Skeletal muscle tissue (tissue), 4 donors: ENCODE data around the gene ESR2. TPM values are rescaled to one million over a fixed set of nuclear protein-coding genes. Genes with fewer than 3 reads are reported as not detected.

ENCODE experiments used
- H3K27ac ChIP-seq: one replicate; pipeline ENCODE4 v1.7.0; 2013; ENCODE audit warnings: mild to moderate bottlenecking, low read depth, low read length, inconsistent platforms
- H3K27me3 ChIP-seq, 3 donors: one replicate each; pipeline ENCODE4 v1.7.0; 2013; ENCODE audit warnings: low read length in 3 of 3; ENCODE audit not compliant: control insufficient read depth in 3 of 3, insufficient read depth in 3 of 3
- H3K36me3 ChIP-seq, 3 donors: one replicate each; pipeline ENCODE4 v1.7.0; 2013; ENCODE audit warnings: low read length in 3 of 3; ENCODE audit not compliant: control insufficient read depth in 3 of 3, insufficient read depth in 3 of 3
- H3K4me1 ChIP-seq, 3 donors: one replicate each; pipeline ENCODE4 v1.7.0; 2013; ENCODE audit warnings: low read length in 3 of 3, mild to moderate bottlenecking in 3 of 3; ENCODE audit not compliant: control insufficient read depth in 3 of 3, insufficient read depth in 3 of 3
- H3K4me3 ChIP-seq, 3 donors: one replicate each; pipeline ENCODE4 v1.7.0; 2013; ENCODE audit warnings: low read length in 3 of 3
- H3K9ac ChIP-seq, 3 donors: one replicate each; pipeline ENCODE4 v1.7.0; 2013; ENCODE audit warnings: low read length in 3 of 3, mild to moderate bottlenecking in 3 of 3, moderate library complexity in 2 of 3, low read depth in 1 of 3
- H3K9me3 ChIP-seq, 3 donors: one replicate each; pipeline ENCODE4 v1.7.0; 2013; ENCODE audit warnings: low read length in 3 of 3; ENCODE audit not compliant: control insufficient read depth in 3 of 3
- total RNA-seq: library from RNA; depleted of rRNA; stranded (reverse); fragments of >200 nt; gene quantifications from one replicate; pipeline ENCODE4 v1.2.3, GENCODE V29; 2014
- donor health status: Osteomylitis.

The ESR2 gene
- total RNA-seq, 1 donor from 2014 or later, result 1.0 TPM

DNA sequence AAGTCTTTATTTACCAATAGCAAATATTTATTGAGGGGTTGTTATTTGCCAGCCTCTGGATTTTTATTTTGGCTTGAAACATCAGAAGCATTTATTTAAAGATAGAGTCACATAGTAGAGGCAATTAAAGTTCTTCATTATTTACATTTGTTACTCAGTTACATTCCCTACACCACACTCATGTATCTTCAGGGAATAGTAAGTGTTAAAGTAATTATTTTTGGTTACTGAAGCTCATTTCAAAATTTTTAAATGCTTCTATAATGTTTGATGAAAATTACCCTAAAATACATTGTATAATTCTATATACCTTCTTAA, 205.6 kb downstream of the ESR2 start:
- Histone ChIP-seq H3K27ac (no peak overlapping the region), H3K4me1 (no peaks in the 10 kb centered on the region), H3K36me3 (peaks cover 0 to 10% (median 7%) of the 10 kb centered on the region in 3 donors), H3K9me3 (no peaks in the 10 kb centered on the region), H3K4me3 (no peak overlapping the region), H3K9ac (no peak overlapping the region), H3K27me3 (no peaks in the 10 kb centered on the region)

GRCh38 chr14:64082837-64083236, 211.3 kb downstream of the ESR2 start:
- peak overlapping the region; percentile 73 for H3K27ac ChIP-seq
- H3K36me3 ChIP-seq, result peaks cover 0 to 18% (median 14%) of the 10 kb centered on the region in 3 donors

GRCh38 chr14:64081174-64081746, 212.9 kb downstream of the ESR2 start:
- H3K9ac ChIP-seq, result no peak overlapping the region
- H3K27me3 ChIP-seq, result no peaks in the 10 kb centered on the region
- peaks cover 0 to 18% (median 14%) of the 10 kb centered on the region in 3 donors for H3K36me3 ChIP-seq
- peaks cover 9 to 13% (median 9%) of the 10 kb centered on the region in 3 donors for H3K4me1 ChIP-seq
- no peak overlapping the region for H3K27ac ChIP-seq
- H3K4me3 ChIP-seq, result no peak overlapping the region
- no peaks in the 10 kb centered on the region for H3K9me3 ChIP-seq

More at GRCh38 chr14:64082837-64083236, 211.3 kb downstream of the ESR2 start:
- peak overlapping the region in 1 of 3 donors; percentile 33 for H3K4me3 ChIP-seq
- no peaks in the 10 kb centered on the region for H3K9me3 ChIP-seq
- H3K27me3 ChIP-seq, result no peaks in the 10 kb centered on the region
- no peak overlapping the region for H3K9ac ChIP-seq
- peaks cover 9 to 13% (median 9%) of the 10 kb centered on the region in 3 donors for H3K4me1 ChIP-seq

DNA sequence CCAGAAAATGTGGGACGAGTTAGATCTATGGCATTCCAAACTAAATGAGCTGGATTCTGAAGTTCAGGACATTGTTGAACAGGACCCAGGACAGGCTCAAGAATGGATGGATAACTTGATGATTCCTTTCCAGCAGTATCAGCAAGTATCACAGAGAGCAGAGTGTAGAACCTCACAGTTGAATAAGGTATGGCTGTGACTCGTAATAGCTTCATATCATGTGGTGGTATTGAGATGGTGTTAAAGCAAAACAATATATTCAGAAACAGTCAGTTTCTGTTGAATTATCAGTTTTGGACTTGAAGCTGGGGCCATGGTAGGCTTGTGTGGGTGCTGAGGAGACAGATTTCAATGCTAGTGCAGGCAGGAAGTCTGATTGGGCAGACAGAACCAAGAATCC, 213.7 kb downstream of the ESR2 start:
- peaks cover 9 to 13% (median 9%) of the 10 kb centered on the region in 3 donors for H3K4me1 ChIP-seq
- H3K27ac ChIP-seq, result no peak overlapping the region
- no peaks in the 10 kb centered on the region for H3K27me3 ChIP-seq
- peaks cover 0 to 18% (median 14%) of the 10 kb centered on the region in 3 donors for H3K36me3 ChIP-seq
- H3K9me3 ChIP-seq, result no peaks in the 10 kb centered on the region
- H3K9ac ChIP-seq, result no peak overlapping the region
- no peak overlapping the region for H3K4me3 ChIP-seq

- no peak overlapping the region for H3K27ac ChIP-seq
- no peaks in the 10 kb centered on the region for H3K4me1 ChIP-seq
- H3K4me3 ChIP-seq, result no peak overlapping the region
- no peaks in the 10 kb centered on the region for H3K9me3 ChIP-seq
- no peak overlapping the region for H3K9ac ChIP-seq
- no peaks in the 10 kb centered on the region for H3K27me3 ChIP-seq
- peaks cover 3 to 20% (median 17%) of the 10 kb centered on the region in 3 donors for H3K36me3 ChIP-seq
Observed at GRCh38 chr14:64075613-64076005, 218.6 kb downstream of the ESR2 start.

- H3K4me1 ChIP-seq, result no peaks in the 10 kb centered on the region
- H3K9me3 ChIP-seq, result no peaks in the 10 kb centered on the region
- H3K4me3 ChIP-seq, result no peak overlapping the region
- no peak overlapping the region for H3K9ac ChIP-seq
- H3K27me3 ChIP-seq, result no peaks in the 10 kb centered on the region
- peaks cover 3 to 18% (median 17%) of the 10 kb centered on the region in 3 donors for H3K36me3 ChIP-seq
- H3K27ac ChIP-seq, result no peak overlapping the region
Observed at GRCh38 chr14:64074961-64075612, 219.1 kb downstream of the ESR2 start.

- Histone ChIP-seq H3K9ac (no peak overlapping the region), H3K36me3 (peaks cover 3 to 18% (median 14%) of the 10 kb centered on the region in 3 donors), H3K27me3 (no peaks in the 10 kb centered on the region), H3K4me3 (no peak overlapping the region), H3K27ac (no peak overlapping the region), H3K9me3 (no peaks in the 10 kb centered on the region), H3K4me1 (no peaks in the 10 kb centered on the region)
Observed at GRCh38 chr14:64069634-64070359, 224.4 kb downstream of the ESR2 start.

- no peaks in the 10 kb centered on the region for H3K27me3 ChIP-seq
- H3K4me1 ChIP-seq, result peaks cover 0 to 6% (median 6%) of the 10 kb centered on the region in 3 donors
- H3K9me3 ChIP-seq, result no peaks in the 10 kb centered on the region
- peaks cover 0 to 14% (median 4%) of the 10 kb centered on the region in 3 donors for H3K36me3 ChIP-seq
- H3K9ac ChIP-seq, result no peak overlapping the region
- no peak overlapping the region for H3K4me3 ChIP-seq
- H3K27ac ChIP-seq, result no peak overlapping the region
Observed at GRCh38 chr14:64064447-64064846, 229.7 kb downstream of the ESR2 start.

DNA sequence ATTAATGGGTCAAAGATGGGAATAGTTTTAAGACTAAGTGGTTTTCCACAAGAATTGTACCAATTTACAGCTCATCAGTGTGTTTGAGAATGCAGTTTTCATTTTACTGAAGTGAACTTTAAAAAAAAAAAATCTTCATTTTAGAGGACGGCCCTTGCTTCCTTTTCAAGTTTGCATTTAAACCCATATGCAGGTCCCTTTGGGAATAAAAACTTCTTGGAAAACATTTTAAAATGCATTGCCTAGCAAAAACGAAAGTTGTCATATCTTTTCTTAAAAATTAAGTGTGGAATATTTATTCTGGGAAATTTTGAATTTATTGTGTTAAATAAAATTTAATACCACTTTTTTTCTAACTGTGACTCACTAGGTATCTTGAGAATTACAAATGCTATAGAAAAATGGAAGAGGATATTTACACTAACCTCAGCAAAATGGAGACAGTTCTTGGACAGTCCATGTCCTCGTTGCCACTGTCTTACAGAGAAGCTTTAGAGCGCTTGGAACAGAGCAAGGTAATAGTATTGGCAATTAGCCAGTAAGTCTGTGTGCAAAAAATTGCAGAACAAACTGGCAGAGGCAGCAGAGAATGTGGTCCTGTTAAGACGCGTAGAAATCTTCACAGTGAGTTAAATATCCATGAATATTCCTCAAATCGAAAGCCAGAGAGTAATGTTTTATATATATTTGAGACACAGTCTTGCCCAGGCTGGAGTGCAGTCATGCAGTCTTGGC, 231.6 kb downstream of the ESR2 start:
- no peaks in the 10 kb centered on the region for H3K9me3 ChIP-seq
- H3K36me3 ChIP-seq, result peaks cover 0 to 16% (median 6%) of the 10 kb centered on the region in 3 donors

More for the DNA sequence above, 231.6 kb downstream of the ESR2 start:
- Histone ChIP-seq H3K27ac (no peak overlapping the region), H3K4me1 (peaks cover 0 to 6% (median 6%) of the 10 kb centered on the region in 3 donors), H3K4me3 (no peak overlapping the region), H3K9ac (no peak overlapping the region), H3K27me3 (no peaks in the 10 kb centered on the region)
